Measurements from ENCODE around the gene RAPH1.

- TF ChIP-seq CTCF (conservative IDR thresholded peaks at IDR 0.05; ENCODE audit: low read depth, low read length) = no peak
- no peak for TF ChIP-seq EZH2 (IDR thresholded peaks at IDR 0.05; ENCODE audit: low read length, unreplicated experiment)
These were observed 39.7 kb upstream of the RAPH1 start for GRCh38 chr2:203574824-203575223.
